Right lobe of liver (tissue), 4 donors: ENCODE data around the gene RASAL1.

ENCODE experiments used
- POLR2A ChIP-seq: fragments of 450-650 bp; IDR thresholded peaks from one replicate; pipeline ENCODE4 v1.6.1; 2017; ENCODE audit warnings: antibody characterized with exemption, mild to moderate bottlenecking
- TF ChIP-seq, protein P1 (sequence below), 4 donors: fragments of 200-600 bp in 3 of 4; fragments of 450-650 bp in 1 of 4; IDR thresholded peaks; one replicate each; pipeline versions ENCODE4 v1.5.1 to v1.8.0; 2016 to 2022; ENCODE audit warnings: antibody characterized with exemption in 4 of 4, mild to moderate bottlenecking in 2 of 4
- donor health status: DM: no; HTN: no; CAD: no.
- donor health status: DM: no; HTN: no; CAD: no.
- donor health status: DM: no; HTN: yes; CAD: no.

DNA sequence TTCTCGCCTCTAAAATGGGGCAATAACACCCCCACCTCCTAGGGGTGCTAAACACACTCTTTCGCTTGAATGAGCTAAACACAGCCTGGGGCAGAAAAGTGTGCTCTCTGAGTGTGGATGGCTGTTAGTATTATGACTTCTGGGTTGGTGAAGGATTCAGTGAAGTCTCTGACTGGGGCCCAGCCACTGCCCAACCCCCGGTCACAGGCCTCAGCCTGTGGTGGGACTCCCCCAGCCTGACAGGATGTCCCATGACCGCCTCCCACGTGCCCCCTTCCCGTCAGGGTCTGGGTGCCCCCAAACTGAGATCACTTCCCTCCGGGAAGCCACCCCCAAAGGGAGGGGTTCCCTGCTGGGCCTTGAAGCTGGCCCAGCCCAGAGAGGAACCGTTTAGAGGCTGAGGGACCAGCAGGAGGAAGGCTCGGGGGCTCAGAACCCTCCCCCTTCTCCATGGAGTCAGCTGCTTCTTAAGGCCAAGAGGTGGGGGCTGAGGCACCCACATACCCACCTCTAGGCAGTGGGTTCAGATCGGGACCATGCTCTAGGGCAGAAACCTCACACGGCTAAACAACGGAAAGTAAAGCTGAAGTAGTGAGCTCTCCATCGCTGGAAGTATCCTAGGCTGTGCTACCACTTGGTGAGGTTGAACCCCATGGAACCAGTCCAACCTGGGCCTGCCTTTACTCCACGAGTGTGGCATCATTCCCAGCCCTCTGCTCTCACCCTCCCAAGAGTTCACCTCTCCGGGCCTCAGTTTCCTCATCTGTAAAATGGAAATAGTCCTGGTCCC lies 65.2 kb downstream of the RASAL1 start:
- TF ChIP-seq POLR2A = no peak
- TF ChIP-seq, protein P1, sequence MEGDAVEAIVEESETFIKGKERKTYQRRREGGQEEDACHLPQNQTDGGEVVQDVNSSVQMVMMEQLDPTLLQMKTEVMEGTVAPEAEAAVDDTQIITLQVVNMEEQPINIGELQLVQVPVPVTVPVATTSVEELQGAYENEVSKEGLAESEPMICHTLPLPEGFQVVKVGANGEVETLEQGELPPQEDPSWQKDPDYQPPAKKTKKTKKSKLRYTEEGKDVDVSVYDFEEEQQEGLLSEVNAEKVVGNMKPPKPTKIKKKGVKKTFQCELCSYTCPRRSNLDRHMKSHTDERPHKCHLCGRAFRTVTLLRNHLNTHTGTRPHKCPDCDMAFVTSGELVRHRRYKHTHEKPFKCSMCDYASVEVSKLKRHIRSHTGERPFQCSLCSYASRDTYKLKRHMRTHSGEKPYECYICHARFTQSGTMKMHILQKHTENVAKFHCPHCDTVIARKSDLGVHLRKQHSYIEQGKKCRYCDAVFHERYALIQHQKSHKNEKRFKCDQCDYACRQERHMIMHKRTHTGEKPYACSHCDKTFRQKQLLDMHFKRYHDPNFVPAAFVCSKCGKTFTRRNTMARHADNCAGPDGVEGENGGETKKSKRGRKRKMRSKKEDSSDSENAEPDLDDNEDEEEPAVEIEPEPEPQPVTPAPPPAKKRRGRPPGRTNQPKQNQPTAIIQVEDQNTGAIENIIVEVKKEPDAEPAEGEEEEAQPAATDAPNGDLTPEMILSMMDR (IDR thresholded peaks at IDR 0.05) = no peak
